GM19025 (cell line): ENCODE data around the gene LIMS2.

Experiments
- ATAC-seq: cut with Tn5 transposase; IDR thresholded peaks from one replicate; pipeline ENCODE4 v1.9.1; 2021; ENCODE audit warnings: mild to moderate bottlenecking, low read depth, moderate library complexity; ENCODE audit not compliant: unreplicated experiment

The LIMS2 gene

GRCh38 chr2:127647242-127648190 lies 27.8 kb downstream of the LIMS2 start:
- no peak for ATAC-seq

- ATAC-seq, result no peak
Measured at GRCh38 chr2:127646487-127647241, 28.7 kb downstream of the LIMS2 start.

GRCh38 chr2:127645395-127646291 lies 29.7 kb downstream of the LIMS2 start, which contains the start of gene GPR17:
TSS of gene GPR17 (plus strand) at chr2:127646153. CDS start at chr2:127650736, 4,583 bp downstream.
- no peak for ATAC-seq

GRCh38 chr2:127645026-127645394 lies 30.3 kb downstream of the LIMS2 start:
- ATAC-seq, result no peak

GRCh38 chr2:127644066-127645025 lies 31.0 kb downstream of the LIMS2 start:
- ATAC-seq, result no peak

- no peak for ATAC-seq
Measured at GRCh38 chr2:127643439-127644065, 31.8 kb downstream of the LIMS2 start.

GRCh38 chr2:127642706-127643438 lies 32.5 kb downstream of the LIMS2 start:
- ATAC-seq, result no peak

- ATAC-seq, result no peak
Measured at GRCh38 chr2:127641846-127642507, 33.4 kb downstream of the LIMS2 start.

GRCh38 chr2:127641133-127641532 lies 34.2 kb downstream of the LIMS2 start:
- ATAC-seq, result no peak

GRCh38 chr2:127640082-127641072 lies 35.0 kb downstream of the LIMS2 start:
- ATAC-seq, result no peak

GRCh38 chr2:127639111-127639474 lies 36.2 kb downstream of the LIMS2 start:
- no peak for ATAC-seq

- ATAC-seq, result no peak
Measured at GRCh38 chr2:127638361-127639110, 36.8 kb downstream of the LIMS2 start.

- ATAC-seq, result no peak
Measured at GRCh38 chr2:127637725-127638252, 37.5 kb downstream of the LIMS2 start.

GRCh38 chr2:127637236-127637630 lies 38.1 kb downstream of the LIMS2 start:
- ATAC-seq, result no peak
